Activated T-helper 1 cell treated with anti-CD3 and anti-CD28 coated beads, Interleukin-12 subunit alpha, Interleukin-12 subunit beta, Interleukin-2, Interleukin-4 antibody, amounts not matched to agents 30 ng/mL and 10 ng/mL and 1 ng/mL, durations not matched to agents 14 hours and 24 hours and 36 hours (primary cell): ENCODE measurements around the gene INSIG2. TPM values are rescaled to one million over a fixed set of nuclear protein-coding genes. Genes with fewer than 3 reads are reported as not detected.

Experiments
- DNase-seq: peaks from one replicate; pipeline ENCODE4 v3.0.0; 2021; ENCODE audit warnings: low spot score
- H3K27ac Mint-ChIP-seq: one replicate; pipeline ENCODE4 v1.8.0; 2021; ENCODE audit warnings: mild to moderate bottlenecking, mixed read lengths
- H3K27me3 Mint-ChIP-seq: one replicate; pipeline ENCODE4 v1.8.0; 2022; ENCODE audit warnings: mild to moderate bottlenecking, moderate library complexity, mixed read lengths; ENCODE audit not compliant: insufficient read depth
- H3K36me3 Mint-ChIP-seq: one replicate; pipeline ENCODE4 v1.8.0; 2021; ENCODE audit warnings: low read depth, mixed read lengths
- H3K4me1 Mint-ChIP-seq: one replicate; pipeline ENCODE4 v1.8.0; 2021; ENCODE audit warnings: low read depth, mixed read lengths
- H3K4me3 Mint-ChIP-seq: one replicate; pipeline ENCODE4 v1.8.0; 2021; ENCODE audit warnings: mild to moderate bottlenecking, moderate library complexity, mixed read lengths
- H3K9me3 Mint-ChIP-seq: one replicate; pipeline ENCODE4 v1.8.0; 2021; ENCODE audit warnings: mixed read lengths
- intact Hi-C: fragments of 100-400 bp; cut with micrococcal nuclease; formaldehyde crosslinking; loops from one replicate; pipeline ENCODE4 v1.15.1; 2024
- total RNA-seq: library from RNA; stranded (reverse); gene quantifications from 2 replicates; pipeline ENCODE4 v1.2.3, GENCODE V29; 2022

Gene INSIG2
- total RNA-seq, 1 donor from 2014 or later: 31.3 TPM

DNA sequence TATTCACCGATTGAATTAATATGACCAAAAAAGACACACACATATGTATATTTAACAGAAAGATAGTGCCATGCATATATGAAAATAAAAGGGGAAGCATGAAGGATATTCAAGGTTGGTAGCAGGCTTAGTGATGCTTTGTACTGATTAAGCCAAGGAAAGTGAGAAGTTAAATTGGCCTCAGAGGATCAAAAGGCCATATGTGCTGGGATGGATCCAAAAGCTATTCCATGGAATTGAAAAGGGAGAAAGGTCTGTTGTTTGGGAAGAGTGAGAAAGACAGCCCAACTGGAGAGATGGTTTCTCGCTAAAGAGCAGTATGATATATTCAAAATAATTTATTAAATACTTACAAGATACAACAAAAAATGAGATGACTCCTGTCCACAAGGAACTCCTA lies 65.9 kb downstream of the INSIG2 start:
- Mint-ChIP-seq H3K4me3 (no peak overlapping the region), H3K27ac (no peak overlapping the region), H3K9me3 (peaks cover 14% of the 10 kb centered on the region), H3K4me1 (no peaks in the 10 kb centered on the region), H3K36me3 (no peaks in the 10 kb centered on the region), H3K27me3 (peaks cover 15% of the 10 kb centered on the region)
- intact Hi-C loops: no loop called here
- DNase-seq: no peak

Other genes starting within 250 kb of the INSIG2 start
- 33.3 and 34.4 TPM in 2 replicates for gene CCDC93, start 74.4 kb upstream of the INSIG2 start, total RNA-seq